LNCaP clone FGC (cell line): ENCODE data around the gene MAP3K9.

Experiments
- DNase-seq: peaks from one replicate; pipeline ENCODE4 v3.0.0-alpha.2; 2011; ENCODE audit warnings: low read depth
- H3K4me3 ChIP-seq: 2 replicates; pipeline ENCODE4 v1.5.1; 2011; ENCODE audit warnings: mild to moderate bottlenecking, low read depth, low read length, control low read depth
- TF ChIP-seq, protein P1 (sequence below): IDR thresholded peaks from 2 replicates; pipeline ENCODE4 v1.5.1; 2012; ENCODE audit warnings: mild to moderate bottlenecking; ENCODE audit not compliant: control insufficient read depth, insufficient read depth; ENCODE audit errors: extremely low read depth

Gene MAP3K9

DNA sequence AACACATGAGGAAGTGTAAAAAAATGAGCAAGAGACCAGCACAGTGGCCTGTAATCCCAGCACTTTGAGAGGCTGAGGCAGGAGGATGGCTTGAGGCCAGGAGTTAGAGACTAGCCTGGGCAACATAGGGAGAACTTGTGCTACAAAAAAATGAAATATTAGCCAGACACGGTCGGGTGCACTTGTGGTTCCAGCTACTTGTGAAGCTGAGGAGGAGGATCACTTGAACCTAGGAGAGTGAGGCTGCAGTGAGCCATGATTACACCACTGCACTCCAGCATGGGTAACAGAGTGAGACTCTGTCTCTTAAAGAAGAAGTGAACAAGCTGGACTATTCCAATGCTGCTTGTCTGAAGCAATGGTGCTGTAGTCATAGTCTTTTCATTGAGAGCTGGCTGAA is 36.3 kb upstream of the MAP3K9 start:
- TF ChIP-seq, protein P1, sequence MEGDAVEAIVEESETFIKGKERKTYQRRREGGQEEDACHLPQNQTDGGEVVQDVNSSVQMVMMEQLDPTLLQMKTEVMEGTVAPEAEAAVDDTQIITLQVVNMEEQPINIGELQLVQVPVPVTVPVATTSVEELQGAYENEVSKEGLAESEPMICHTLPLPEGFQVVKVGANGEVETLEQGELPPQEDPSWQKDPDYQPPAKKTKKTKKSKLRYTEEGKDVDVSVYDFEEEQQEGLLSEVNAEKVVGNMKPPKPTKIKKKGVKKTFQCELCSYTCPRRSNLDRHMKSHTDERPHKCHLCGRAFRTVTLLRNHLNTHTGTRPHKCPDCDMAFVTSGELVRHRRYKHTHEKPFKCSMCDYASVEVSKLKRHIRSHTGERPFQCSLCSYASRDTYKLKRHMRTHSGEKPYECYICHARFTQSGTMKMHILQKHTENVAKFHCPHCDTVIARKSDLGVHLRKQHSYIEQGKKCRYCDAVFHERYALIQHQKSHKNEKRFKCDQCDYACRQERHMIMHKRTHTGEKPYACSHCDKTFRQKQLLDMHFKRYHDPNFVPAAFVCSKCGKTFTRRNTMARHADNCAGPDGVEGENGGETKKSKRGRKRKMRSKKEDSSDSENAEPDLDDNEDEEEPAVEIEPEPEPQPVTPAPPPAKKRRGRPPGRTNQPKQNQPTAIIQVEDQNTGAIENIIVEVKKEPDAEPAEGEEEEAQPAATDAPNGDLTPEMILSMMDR: no peak
- no peak overlapping the region for H3K4me3 ChIP-seq
- DNase-seq: no peak

DNA sequence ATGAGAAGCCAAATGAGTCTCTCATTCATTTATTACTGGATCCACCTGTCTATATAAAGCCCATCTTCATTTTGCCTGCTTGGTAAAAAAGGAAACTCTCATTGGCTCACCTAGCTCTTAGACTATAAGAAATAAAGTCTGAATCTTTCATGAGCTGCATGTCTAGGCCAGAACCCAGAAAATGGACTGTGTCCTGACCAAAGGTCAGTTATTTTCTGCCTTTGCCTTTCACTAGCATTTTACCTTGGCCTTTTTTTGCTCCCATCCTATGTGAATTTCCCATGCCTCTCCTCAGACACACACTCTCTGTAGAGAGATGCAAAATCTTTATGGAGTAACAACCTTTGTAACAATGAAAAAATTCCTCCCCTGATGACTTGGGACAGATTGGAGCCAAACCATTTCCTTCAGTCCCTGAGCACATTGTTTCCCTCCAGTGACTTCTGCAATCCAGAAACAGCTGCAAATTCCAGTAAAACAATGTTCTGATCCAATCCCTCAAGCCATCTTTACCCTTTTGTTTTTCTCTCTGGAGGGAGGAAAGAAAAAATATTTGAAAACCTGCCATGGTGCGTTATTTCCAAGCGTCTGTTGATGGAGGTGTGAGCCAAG is 33.6 kb upstream of the MAP3K9 start:
- no peak overlapping the region for H3K4me3 ChIP-seq
- TF ChIP-seq, protein P1: no peak
- no peak for DNase-seq

DNA sequence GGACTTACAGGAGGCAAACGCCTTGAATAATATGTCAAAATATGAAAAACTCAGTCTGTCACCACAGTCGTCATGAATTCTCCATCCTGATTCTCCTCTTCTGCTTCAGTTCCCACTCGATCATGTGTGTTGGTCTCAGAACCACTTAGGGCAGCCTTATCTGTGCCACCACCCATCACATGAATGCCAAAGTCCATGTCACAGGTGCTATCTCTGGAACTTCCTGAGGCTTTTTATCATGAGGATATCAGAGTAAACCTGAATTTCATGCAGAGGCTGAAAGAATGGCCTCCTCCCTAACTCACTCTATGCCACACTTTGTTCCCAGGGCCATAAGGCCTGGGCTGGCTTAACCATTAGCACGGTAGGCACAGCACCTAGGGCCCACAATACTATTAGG is 28.8 kb upstream of the MAP3K9 start:
- H3K4me3 ChIP-seq: no peak overlapping the region
- TF ChIP-seq, protein P1: no peak
- DNase-seq: no peak

DNA sequence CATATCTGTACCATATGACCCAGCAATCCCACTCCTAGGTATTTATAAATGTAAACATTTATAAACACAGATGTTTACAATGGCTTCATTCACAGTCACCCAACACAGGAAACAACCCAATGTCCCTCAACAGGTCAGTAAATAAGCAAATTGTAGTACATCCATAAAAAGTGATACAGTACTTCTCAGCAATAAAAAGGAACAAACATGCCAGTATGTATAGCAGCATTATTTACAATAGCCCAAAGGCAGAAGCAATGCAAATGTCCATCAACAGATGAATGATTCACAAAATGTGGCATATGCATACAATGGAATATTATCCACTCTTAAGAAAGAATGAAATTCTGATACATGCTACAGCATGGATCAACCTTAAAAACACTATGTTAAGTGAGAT is 27.6 kb upstream of the MAP3K9 start:
- TF ChIP-seq, protein P1: no peak
- no peak for DNase-seq
- no peak overlapping the region for H3K4me3 ChIP-seq

DNA sequence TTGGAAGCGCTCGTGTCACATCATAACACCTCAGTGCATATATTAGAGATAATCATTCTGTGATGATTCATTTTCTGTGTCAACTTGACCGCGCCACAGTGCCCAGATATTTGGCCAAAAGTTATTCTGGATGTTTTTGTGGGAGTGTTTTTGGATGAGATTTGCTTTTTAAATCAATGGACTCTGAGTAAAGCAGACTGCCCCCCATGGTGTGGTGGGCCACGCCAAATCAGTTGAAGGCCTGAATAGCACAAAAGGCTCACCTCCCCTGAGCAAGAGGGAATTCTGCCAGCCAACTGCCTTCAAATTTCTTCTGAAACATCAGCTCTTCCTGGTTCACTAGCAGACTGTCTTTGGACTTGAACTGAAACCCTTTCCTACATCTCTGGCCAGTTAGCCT is 24.6 kb upstream of the MAP3K9 start:
- no peak overlapping the region for H3K4me3 ChIP-seq
- TF ChIP-seq, protein P1: no peak
- no peak for DNase-seq

DNA sequence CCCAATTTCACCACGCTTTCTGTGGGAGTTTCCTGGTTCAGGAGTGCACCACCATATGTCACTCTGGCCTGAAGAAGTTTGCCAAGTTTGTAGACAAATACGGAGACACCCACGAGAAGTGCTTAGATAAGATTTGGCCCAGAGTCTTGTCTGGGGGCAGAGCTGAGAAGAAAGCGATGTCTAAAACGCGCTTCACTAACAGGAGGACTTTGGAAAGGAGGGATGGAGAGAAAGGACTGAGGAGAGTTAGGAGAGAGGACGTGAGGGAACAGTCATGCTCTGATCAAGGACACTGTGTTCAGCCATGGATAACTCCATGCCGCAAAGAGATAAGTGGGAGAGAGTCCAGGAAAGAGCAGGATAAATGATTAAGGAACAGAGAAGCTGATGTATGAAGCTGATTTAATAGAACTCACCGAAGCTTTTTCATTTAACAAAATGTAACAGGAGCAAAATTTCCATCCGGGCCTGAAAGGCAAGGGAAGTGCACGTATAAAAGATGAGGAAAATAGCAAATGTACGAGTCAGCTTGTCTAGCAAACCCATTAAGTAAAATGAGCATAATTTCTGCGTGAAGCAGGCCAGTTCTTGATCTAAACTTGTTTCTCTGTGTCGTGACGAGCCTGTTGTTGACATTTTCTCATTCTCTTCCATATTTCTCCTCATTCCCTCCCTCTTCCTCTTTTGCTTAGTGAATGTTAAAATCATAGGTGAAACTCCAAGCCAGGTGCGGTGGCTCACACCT is 23.4 kb upstream of the MAP3K9 start:
- TF ChIP-seq, protein P1: no peak
- no peak for DNase-seq
- no peak overlapping the region for H3K4me3 ChIP-seq
